Endodermal cell (in vitro differentiated cells): Measurements from ENCODE around the gene KLRC3. TPM values are rescaled to one million over a fixed set of nuclear protein-coding genes. Genes with fewer than 3 reads are reported as not detected.
"Not testable (repeated sequence)": the region's sequence is repeated elsewhere in the genome, so short reads cannot be mapped to it uniquely, and the experiment has no call there.

Experiments used
- DNase-seq: peaks from one replicate; pipeline ENCODE4 v3.0.0-alpha.2; 2017
- H3K27ac ChIP-seq: 2 replicates; pipeline ENCODE4 v1.5.1; 2013; ENCODE audit warnings: mild to moderate bottlenecking, low read depth, low read length, moderate library complexity
- H3K27me3 ChIP-seq: 2 replicates; pipeline ENCODE4 v1.6.1; 2013; ENCODE audit warnings: mild to moderate bottlenecking, low read length, moderate library complexity; ENCODE audit not compliant: insufficient read depth, control insufficient read depth, poor library complexity, severe bottlenecking
- H3K36me3 ChIP-seq: 2 replicates; pipeline ENCODE4 v1.7.0; 2013; ENCODE audit warnings: mild to moderate bottlenecking, low read length, moderate library complexity; ENCODE audit not compliant: control insufficient read depth, insufficient read depth
- H3K4me1 ChIP-seq: one replicate; pipeline ENCODE4 v1.7.0; 2013; ENCODE audit warnings: low read length; ENCODE audit not compliant: control insufficient read depth, insufficient read depth
- H3K4me3 ChIP-seq: 2 replicates; pipeline ENCODE4 v1.5.1; 2013; ENCODE audit warnings: mild to moderate bottlenecking, low read length, moderate library complexity
- H3K9ac ChIP-seq: 2 replicates; pipeline ENCODE4 v1.6.1; 2013; ENCODE audit warnings: mild to moderate bottlenecking, low read length, moderate library complexity; ENCODE audit not compliant: poor library complexity, severe bottlenecking; ENCODE audit errors: extremely low read depth
- H3K9me3 ChIP-seq: 2 replicates; pipeline ENCODE4 v1.6.1; 2013; ENCODE audit warnings: mild to moderate bottlenecking, low read length, moderate library complexity; ENCODE audit not compliant: control insufficient read depth
- H3K27ac Mint-ChIP-seq: 2 replicates; pipeline ENCODE4 v1.8.0; 2020; ENCODE audit warnings: mixed read lengths
- H3K27me3 Mint-ChIP-seq: 2 replicates; pipeline ENCODE4 v1.8.0; 2021; ENCODE audit warnings: mild to moderate bottlenecking, mixed read lengths; ENCODE audit not compliant: insufficient read depth
- H3K36me3 Mint-ChIP-seq: 2 replicates; pipeline ENCODE4 v1.8.0; 2020; ENCODE audit warnings: low read depth, mixed read lengths
- H3K4me1 Mint-ChIP-seq: 2 replicates; pipeline ENCODE4 v1.8.0; 2020; ENCODE audit warnings: mixed read lengths
- H3K4me3 Mint-ChIP-seq: 2 replicates; pipeline ENCODE4 v1.8.0; 2020; ENCODE audit warnings: mild to moderate bottlenecking, moderate library complexity, mixed read lengths
- H3K9me3 Mint-ChIP-seq: 2 replicates; pipeline ENCODE4 v1.8.0; 2020; ENCODE audit warnings: mild to moderate bottlenecking, mixed read lengths
- CTCF ChIP-seq: fragments of 200-600 bp; sonication (generic); conservative IDR thresholded peaks from 2 replicates; pipeline ENCODE4 v1.5.0; 2021; ENCODE audit warnings: antibody characterized with exemption, mild to moderate bottlenecking
- WGBS, 2 experiments: methylation state at CpG; one replicate each; pipeline versions ENCODE4 v1.1.5 to v1.1.7; 2013; ENCODE audit warnings: missing lambda C conversion rate in 2 of 2, mixed read lengths in 1 of 2; ENCODE audit not compliant: insufficient coverage in 1 of 2, insufficient read length in 1 of 2; 5-methylcytosine and 5-hydroxymethylcytosine counted together
- total RNA-seq, 2 donors: library from RNA; stranded (reverse); fragmentation: NEBNext Ultra II Directional in 1 of 2; extraction: Animal tissue kit (Norgen Biotek cat#: 25700) in 1 of 2; gene quantifications; 2 replicates in 1 of 2; 3 replicates in 1 of 2; pipeline ENCODE4 v1.2.1, GENCODE V29; 2021

Gene KLRC3
- total RNA-seq, 2 donors from 2014 or later: not detected

- Mint-ChIP-seq H3K27ac (no peak overlapping the region), H3K4me1 (no peaks in the 10 kb centered on the region), H3K27me3 (no peaks in the 10 kb centered on the region), H3K4me3 (no peak overlapping the region), H3K36me3 (no peaks in the 10 kb centered on the region), H3K9me3 (peaks cover 5% of the 10 kb centered on the region)
- WGBS, 2 experiments: 67 to 92% methylated on average over 1 to 9 of the region's 9 CpGs
- no peak overlapping the region for H3K4me3 ChIP-seq
- H3K36me3 ChIP-seq: no peaks in the 10 kb centered on the region
- no peak overlapping the region for H3K9ac ChIP-seq
- H3K9me3 ChIP-seq: no peaks in the 10 kb centered on the region
- no peak overlapping the region for H3K27ac ChIP-seq
- no peak for DNase-seq
- H3K4me1 ChIP-seq: no peaks in the 10 kb centered on the region
- TF ChIP-seq CTCF: no peak
- H3K27me3 ChIP-seq: no peaks in the 10 kb centered on the region
Measured at GRCh38 chr12:10388624-10389413, 31.6 kb downstream of the KLRC3 start.

- not testable (repeated sequence) for DNase-seq, H3K36me3 ChIP-seq, H3K4me3 ChIP-seq, H3K9ac ChIP-seq, H3K9me3 ChIP-seq, H3K27ac ChIP-seq, H3K27ac Mint-ChIP-seq, H3K27me3 ChIP-seq, H3K4me1 Mint-ChIP-seq, H3K27me3 Mint-ChIP-seq, H3K4me3 Mint-ChIP-seq, H3K36me3 Mint-ChIP-seq, H3K4me1 ChIP-seq, H3K9me3 Mint-ChIP-seq
- WGBS, 2 experiments: 95 to 96% methylated on average over 6 of the region's 6 CpGs
Measured at GRCh38 chr12:10387498-10387897, 32.9 kb downstream of the KLRC3 start.

GRCh38 chr12:10386857-10387256 is 33.5 kb downstream of the KLRC3 start:
- Mint-ChIP-seq H3K9me3 (peaks cover 9% of the 10 kb centered on the region), H3K36me3 (no peaks in the 10 kb centered on the region), H3K4me3 (no peak overlapping the region), H3K27ac (no peak overlapping the region), H3K4me1 (no peaks in the 10 kb centered on the region), H3K27me3 (no peaks in the 10 kb centered on the region)
- DNase-seq: no peak
- no peaks in the 10 kb centered on the region for H3K36me3 ChIP-seq
- H3K4me3 ChIP-seq: no peak overlapping the region
- H3K27ac ChIP-seq: no peak overlapping the region
- no peak overlapping the region for H3K9ac ChIP-seq
- TF ChIP-seq CTCF: no peak
- 74 to 86% methylated on average over 1 of the region's 1 CpG for WGBS, 2 experiments
- H3K4me1 ChIP-seq: no peaks in the 10 kb centered on the region
- no peaks in the 10 kb centered on the region for H3K9me3 ChIP-seq
- H3K27me3 ChIP-seq: no peaks in the 10 kb centered on the region
